GM18858 (cell line): ENCODE measurements around the gene ZNF184.

Experiments
- ATAC-seq: cut with Tn5 transposase; IDR thresholded peaks from one replicate; pipeline ENCODE4 v1.9.1; 2021; ENCODE audit not compliant: unreplicated experiment

The ZNF184 gene

DNA sequence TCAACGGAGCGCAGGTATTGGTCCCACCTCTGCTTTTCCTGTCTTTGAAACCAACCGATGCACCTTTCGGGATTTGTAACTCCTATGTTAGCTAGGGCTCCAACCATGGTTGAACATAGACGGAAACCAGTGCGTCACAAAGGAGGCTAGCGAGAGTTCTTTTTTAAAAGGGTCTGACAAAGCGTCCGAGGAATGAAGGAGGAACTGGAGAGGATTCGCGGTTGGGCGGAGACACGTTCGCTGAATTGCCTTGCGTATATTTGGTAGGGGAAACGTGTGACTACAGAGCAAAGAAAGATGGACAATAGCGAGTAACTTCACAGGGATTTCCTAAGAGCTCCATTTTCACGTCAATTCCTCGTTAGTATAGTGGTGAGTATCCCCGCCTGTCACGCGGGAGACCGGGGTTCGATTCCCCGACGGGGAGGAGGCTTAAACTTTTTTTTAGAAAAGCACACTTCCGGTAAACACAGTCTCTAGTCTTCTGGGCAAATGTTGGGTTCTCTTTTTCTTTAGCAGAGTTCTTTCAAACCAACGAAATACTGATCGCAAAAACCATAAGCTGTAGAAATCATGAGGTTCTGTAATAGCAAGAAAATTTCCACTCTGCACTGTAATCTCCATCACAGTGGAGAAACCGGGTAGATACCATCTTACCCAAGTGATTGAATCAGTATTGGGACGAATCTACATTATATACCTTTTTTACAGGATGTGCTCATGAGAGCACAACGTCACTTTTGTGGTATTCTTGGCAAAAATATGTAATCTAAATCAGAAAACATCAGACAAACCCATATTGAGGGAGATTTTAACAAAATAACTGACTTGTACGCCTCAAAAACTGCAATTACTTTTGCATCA lies 6.6 kb upstream of the ZNF184 start:
- ATAC-seq = peak; percentile 32

- ATAC-seq = peak; percentile 37
These were observed 5.9 kb upstream of the ZNF184 start for GRCh38 chr6:27478706-27479318.

GRCh38 chr6:27478141-27478705 lies 5.3 kb upstream of the ZNF184 start:
- peak; percentile 4 for ATAC-seq

- ATAC-seq = no peak
These were observed 4.6 kb upstream of the ZNF184 start for GRCh38 chr6:27477318-27478013.

- ATAC-seq = no peak
These were observed 3.2 kb upstream of the ZNF184 start for GRCh38 chr6:27476090-27476489.

DNA sequence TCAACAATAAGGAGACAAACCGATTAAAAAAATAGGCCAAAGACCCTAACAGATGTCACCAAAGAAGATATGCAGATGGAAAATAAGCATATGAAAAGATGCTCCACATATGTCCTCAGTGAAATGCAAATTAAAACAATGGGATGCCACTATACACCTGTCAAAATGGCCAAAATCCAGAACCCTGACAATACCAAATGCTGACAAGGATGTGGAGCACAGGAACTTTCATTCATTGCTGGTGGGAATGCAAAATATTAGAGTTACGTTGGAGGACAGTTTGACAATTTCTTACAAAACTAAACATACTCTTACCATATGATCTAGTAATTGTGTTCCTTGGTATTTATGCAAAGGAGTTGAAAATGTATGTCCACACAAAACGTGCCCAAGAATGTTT lies 1.8 kb upstream of the ZNF184 start:
- ATAC-seq = no peak

DNA sequence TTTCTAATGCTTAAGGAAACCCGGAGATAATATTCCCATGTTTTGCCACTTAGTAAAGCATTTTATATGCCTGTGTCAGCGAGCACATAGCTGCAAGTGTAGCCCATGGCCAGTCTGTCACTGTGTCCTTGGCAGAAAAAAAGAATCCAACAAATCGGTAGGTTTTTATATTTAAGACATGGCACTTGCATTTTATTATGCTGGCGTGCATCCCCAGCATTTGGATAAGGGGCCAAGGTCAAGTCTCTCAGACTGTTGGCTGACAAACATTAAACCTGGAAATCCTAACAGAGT lies 1.2 kb upstream of the ZNF184 start:
- no peak for ATAC-seq

GRCh38 chr6:27472182-27472616 lies 706 bp downstream of the ZNF184 start:
- ATAC-seq = peak; percentile 28

- no peak for ATAC-seq
These were observed 1.4 kb downstream of the ZNF184 start for GRCh38 chr6:27471365-27472115.

GRCh38 chr6:27470023-27470422 lies 2.9 kb downstream of the ZNF184 start:
- ATAC-seq = no peak

DNA sequence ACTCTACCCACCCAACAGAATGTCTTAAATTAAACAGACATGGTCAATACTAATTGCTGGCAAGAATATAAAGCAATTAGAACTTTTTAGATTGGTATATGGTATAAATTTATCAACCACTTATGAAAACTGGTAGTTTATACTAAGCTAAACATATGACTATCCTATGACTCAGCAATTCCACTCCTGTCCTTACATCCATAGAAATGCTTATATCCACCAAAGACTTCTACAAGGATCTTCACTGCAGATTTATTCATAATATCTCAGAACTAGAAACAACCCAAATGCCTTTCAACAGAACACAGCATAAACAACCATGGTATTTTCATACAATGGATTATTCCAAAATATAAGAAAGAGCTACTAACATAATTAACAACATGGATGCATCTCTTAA lies 4.6 kb downstream of the ZNF184 start:
- ATAC-seq = no peak

DNA sequence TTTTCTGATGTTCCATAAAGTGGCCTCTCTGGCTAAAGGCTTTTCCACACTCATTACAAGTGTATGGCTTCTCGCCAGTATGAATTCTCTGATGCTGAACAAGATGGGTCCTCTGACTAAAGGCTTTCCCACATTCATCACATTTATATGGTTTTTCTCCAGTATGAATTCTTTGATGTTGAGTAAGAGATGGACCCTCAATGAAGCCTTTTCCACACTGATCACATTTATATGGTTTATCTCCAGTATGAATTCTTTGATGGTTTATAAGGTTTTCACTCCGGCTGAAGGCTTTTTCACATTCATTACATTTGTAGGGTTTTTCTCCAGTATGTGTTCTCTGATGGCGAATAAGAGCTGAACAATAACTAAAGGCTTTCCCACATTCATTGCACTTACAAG lies 20.4 kb downstream of the ZNF184 start:
- no peak for ATAC-seq

GRCh38 chr6:27451660-27452390 lies 21.1 kb downstream of the ZNF184 start:
- no peak for ATAC-seq

GRCh38 chr6:27448456-27448855 lies 24.4 kb downstream of the ZNF184 start:
- no peak for ATAC-seq

GRCh38 chr6:27442932-27443331 lies 30.0 kb downstream of the ZNF184 start:
- no peak for ATAC-seq

DNA sequence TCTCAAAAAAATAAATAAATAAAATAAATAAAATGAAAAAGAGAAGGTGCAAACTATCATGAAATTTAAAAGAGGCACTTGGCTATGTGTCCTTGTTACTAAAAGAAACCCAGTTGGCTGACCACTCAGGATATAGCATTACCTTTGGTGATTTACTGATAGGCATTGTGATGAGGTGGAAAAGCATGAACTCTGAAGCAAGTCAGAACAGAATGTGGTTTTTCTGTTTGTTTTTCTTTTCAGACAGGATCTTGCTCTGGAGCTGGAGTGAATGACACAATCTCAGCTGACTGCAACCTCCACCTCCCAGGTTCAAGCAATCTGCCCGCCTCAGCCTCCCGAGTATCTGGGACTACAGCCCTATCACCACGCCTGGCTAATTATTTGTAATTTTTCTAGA lies 31.9 kb downstream of the ZNF184 start:
- no peak for ATAC-seq

DNA sequence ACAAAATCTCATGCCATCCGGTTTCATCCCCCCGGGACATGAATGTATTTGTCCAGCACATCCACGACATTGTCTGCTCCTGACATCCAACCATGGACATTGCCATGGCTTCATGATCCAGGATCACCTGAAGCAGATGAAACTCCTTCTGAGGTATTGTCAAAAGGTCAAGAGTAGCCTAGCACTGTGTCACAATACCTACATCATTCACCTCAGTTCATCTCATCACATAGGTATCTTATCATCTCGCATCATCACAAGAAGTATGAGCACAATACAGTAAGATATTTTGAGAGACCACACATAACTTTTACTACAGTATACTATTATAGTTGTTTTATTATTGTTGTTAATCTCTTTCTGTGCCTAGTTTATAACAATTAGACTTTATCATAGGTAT lies 33.5 kb downstream of the ZNF184 start:
- ATAC-seq = no peak

GRCh38 chr6:27433714-27434113 lies 39.2 kb downstream of the ZNF184 start:
- no peak for ATAC-seq

GRCh38 chr6:27428966-27429365 lies 43.9 kb downstream of the ZNF184 start:
- no peak for ATAC-seq

- ATAC-seq = no peak
These were observed 44.4 kb downstream of the ZNF184 start for GRCh38 chr6:27428502-27428901.
